Motor neuron (in vitro differentiated cells): Measurements from ENCODE around the gene OSTN. TPM values are rescaled to one million over a fixed set of nuclear protein-coding genes. Genes with fewer than 3 reads are reported as not detected.
"Not testable (repeated sequence)": the region's sequence is repeated elsewhere in the genome, so short reads cannot be mapped to it uniquely, and the experiment has no call there.

Experiments used
- ATAC-seq, 8 experiments: fragments of 200-7000 bp; cut with Tn5 transposase; replicated peaks in 6 of 8; 2 replicates each; pipeline ENCODE4 v1.8.0; 2021; ENCODE audit warnings: mild to moderate bottlenecking in 8 of 8, moderate library complexity in 8 of 8
- H3K27ac ChIP-seq, 2 donors: fragments of 250-450 bp; sonication (Bioruptor Pico); 2 replicates each; pipeline ENCODE4 v1.9.0; 2021; ENCODE audit warnings: antibody characterized with exemption in 2 of 2, mild to moderate bottlenecking in 2 of 2, moderate library complexity in 1 of 2
- H3K4me1 ChIP-seq, 2 donors: fragments of 250-450 bp; sonication (Bioruptor Pico); replicated peaks in 1 of 2; 2 replicates each; pipeline ENCODE4 v1.6.1; 2021; ENCODE audit warnings: antibody characterized with exemption in 2 of 2, mild to moderate bottlenecking in 2 of 2, moderate library complexity in 1 of 2
- H3K4me3 ChIP-seq, 5 donors: fragments of 250-450 bp; sonication (Bioruptor Pico); 2 replicates each; pipeline ENCODE4 v1.9.0; 2021; ENCODE audit warnings: antibody characterized with exemption in 5 of 5, mild to moderate bottlenecking in 5 of 5, moderate library complexity in 4 of 5
- WGBS, 10 experiments: fragments of 450-650 bp; shearing (Covaris generic); methylation state at CpG; one replicate each; pipeline ENCODE4 v1.0.0; 2022; 5-methylcytosine and 5-hydroxymethylcytosine counted together
- in situ Hi-C, 9 experiments: fragments of 400-800 bp; cut with MboI; loops; one replicate each; pipeline ENCODE4 v1.15.0; 2021; ENCODE audit warnings: low sequenced_read_pairs in 9 of 9, low pct_unique_long_range_greater_than_20kb in 2 of 9; ENCODE audit not compliant: unreplicated experiment in 9 of 9
- total RNA-seq, 8 experiments: library from RNA; unstranded; fragments of 300-600 nt; gene quantifications; 2 replicates each; pipeline versions ENCODE4 v1.2.3 to v1.2.4, GENCODE V29; 2022

OSTN gene
- total RNA-seq, 8 experiments from 2014 or later = 0.10 to 3.0 (median 0.46) TPM; not detected in 1

DNA sequence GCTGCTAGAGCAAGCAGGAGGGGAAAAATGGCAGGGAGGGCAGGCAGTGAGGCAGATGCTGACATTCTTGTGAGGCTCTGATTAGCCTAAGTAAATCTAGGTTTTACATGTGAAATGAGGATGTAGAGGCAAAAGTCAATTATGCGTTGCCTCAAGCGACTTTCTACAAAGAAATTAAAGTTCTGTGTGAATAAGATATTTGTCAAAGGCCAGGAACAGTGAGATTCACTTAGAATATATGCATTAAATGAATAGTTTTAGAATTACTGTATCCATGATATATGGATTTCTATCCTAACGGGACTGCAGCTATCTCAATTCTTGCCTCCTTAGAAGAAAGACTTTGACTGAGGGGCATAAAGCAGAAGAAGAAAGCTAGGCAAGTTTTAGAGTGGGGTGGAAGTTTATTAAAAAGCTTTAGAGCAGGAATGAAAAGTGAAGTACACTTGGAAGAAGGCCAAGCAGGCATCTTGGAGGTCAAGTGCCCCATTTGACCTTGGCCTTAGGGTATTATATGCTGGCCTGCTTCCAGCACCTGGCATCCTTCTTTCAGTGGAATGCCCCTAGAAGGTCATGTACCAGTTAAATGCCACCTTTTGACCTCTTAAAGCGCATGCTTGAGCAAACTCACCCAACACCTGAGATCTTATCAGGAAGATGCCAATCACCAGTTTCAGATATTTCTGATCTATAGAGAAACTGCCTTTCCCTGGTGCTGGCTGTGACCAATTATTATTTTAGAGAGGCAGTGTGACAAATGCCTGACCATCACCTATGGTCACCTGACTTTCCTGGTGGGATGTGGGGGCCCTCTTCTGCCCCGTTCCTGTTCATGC is 38.2 kb downstream of the OSTN start:
- WGBS, 10 experiments = 7 to 77% (median 57%) methylated on average over 1 to 5 of the region's 5 CpGs; no CpG with 5 or more reads in 1 of the 10 experiments
- peaks cover 0 to 4% of the 10 kb centered on the region in 2 donors for H3K4me1 ChIP-seq
- no peak overlapping the region for H3K27ac ChIP-seq
- peak in 1 of 8 experiments; percentile 92 for ATAC-seq
- no peak overlapping the region for H3K4me3 ChIP-seq
- in situ Hi-C loops = no loop called here

- H3K4me3 ChIP-seq = no peak overlapping the region
- H3K27ac ChIP-seq = no peak overlapping the region
- in situ Hi-C loops = no loop called here
- 0 to 63% (median 15%) methylated on average over 2 to 4 of the region's 4 CpGs; no CpG with 5 or more reads in 3 of the 10 experiments for WGBS, 10 experiments
- peak in 5 of 8 experiments; percentile 19 to 66 (median 51) for ATAC-seq
- peaks cover 0 to 4% of the 10 kb centered on the region in 2 donors for H3K4me1 ChIP-seq
These were observed 39.3 kb downstream of the OSTN start for GRCh38 chr3:191238321-191238817.

DNA sequence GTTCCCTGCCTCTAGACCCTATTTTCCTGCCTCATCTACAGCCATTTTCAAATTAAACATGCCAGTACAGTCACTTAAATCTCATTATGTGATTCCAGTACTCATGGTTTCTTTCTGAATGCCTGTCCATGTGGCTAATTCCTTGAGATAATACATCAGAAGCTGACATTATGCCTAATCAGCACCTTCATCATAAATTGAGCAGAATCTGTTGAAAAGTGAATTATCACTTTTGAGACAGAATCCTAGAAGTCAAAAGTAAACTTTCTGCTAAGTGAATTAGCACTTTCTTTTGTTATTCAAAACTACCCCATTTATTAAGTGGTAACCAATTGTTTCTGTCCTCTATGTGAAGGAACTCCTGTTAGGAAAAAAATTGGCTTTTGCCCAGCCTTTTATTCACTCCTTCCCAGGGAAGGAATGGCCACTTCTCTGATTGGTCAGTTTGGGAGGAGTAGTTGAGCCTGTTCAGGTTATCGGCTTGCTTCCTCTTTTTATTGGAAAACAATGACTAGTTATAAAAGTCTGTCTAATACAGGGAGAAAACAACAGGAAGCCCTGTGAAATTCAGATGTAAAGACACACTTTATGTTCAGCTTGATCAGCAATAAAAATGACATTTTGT is 40.5 kb downstream of the OSTN start:
- in situ Hi-C loops = no loop called here
- peak in 5 of 8 experiments; percentile 51 to 78 (median 60) for ATAC-seq
- 0 to 100% (median 50%) methylated on average over 1 of the region's 1 CpG; no CpG with 5 or more reads in 3 of the 10 experiments for WGBS, 10 experiments
- no peak overlapping the region for H3K27ac ChIP-seq
- peaks cover 0 to 4% of the 10 kb centered on the region in 2 donors for H3K4me1 ChIP-seq
- no peak overlapping the region for H3K4me3 ChIP-seq

DNA sequence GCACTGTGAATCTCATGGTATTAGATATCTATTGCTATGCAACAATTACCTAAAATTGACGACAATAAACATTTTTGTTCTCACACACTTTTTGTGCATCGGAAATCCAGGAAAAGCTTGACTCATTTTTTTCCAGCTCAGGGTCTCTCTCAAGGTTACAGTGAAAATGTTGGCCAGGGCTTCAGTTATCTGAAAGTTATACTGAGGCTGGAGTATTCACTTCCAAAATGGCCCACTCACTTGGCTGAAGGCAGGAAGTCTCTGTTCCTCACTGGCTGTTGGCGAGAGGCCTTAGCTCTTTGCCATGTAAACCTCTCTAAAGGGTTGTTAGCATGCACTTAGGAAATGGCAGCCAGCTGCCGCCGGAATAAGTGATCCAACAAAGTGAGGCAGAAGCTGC is 41.4 kb downstream of the OSTN start:
- Histone ChIP-seq H3K27ac (no peak overlapping the region), H3K4me3 (no peak overlapping the region), H3K4me1 (peaks cover 0 to 4% of the 10 kb centered on the region in 2 donors)
- in situ Hi-C loops = no loop called here
- ATAC-seq = no peak
- 73 to 100% (median 95%) methylated on average over 3 to 5 of the region's 5 CpGs for WGBS, 10 experiments

DNA sequence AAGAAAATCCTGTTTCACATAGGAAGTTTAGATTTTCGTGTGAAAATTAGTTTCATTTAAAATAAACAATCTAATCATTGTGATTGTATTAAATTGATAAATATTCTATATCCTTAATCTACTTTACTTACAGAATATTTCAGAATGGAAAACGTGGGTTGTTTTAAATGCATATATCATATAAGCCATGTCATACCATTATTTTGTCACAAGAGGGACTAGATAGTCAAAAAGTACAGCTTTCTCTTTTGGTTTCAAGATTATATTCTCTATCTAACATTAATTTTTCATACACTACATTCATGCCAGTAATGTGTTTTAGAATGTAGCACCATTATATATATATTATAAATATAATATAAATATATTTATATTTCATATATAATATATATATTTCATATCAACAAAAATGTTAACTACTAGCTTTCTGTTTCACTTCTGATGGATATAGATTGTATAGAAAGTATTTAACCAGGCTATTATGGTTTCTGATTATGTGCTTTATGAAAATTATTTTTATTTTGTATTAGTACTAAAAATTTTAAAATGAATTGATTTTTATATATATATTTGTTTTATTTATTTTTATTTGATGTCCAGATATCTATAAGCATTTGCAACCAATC is 45.3 kb downstream of the OSTN start:
- 0 to 100% (median 40%) methylated on average over 1 to 2 of the region's 2 CpGs; no CpG with 5 or more reads in 1 of the 10 experiments for WGBS, 10 experiments
- Histone ChIP-seq H3K4me1 (no peaks in the 10 kb centered on the region), H3K27ac (no peak overlapping the region), H3K4me3 (no peak overlapping the region)
- in situ Hi-C loops = no loop called here
- no peak for ATAC-seq

GRCh38 chr3:191246034-191246433 is 47.0 kb downstream of the OSTN start:
- H3K4me3 ChIP-seq, H3K27ac ChIP-seq, in situ Hi-C loops, H3K4me1 ChIP-seq, ATAC-seq: not testable (repeated sequence)
- WGBS, 10 experiments = 66 to 100% (median 88%) methylated on average over 1 to 5 of the region's 5 CpGs; no CpG with 5 or more reads in 3 of the 10 experiments

GRCh38 chr3:191246630-191247029 is 47.6 kb downstream of the OSTN start:
- no peak overlapping the region for H3K27ac ChIP-seq
- no peaks in the 10 kb centered on the region for H3K4me1 ChIP-seq
- in situ Hi-C loops = no loop called here
- ATAC-seq = no peak
- WGBS, 10 experiments = 0 to 100% (median 55%) methylated on average over 1 of the region's 1 CpG; no CpG with 5 or more reads in 2 of the 10 experiments
- no peak overlapping the region for H3K4me3 ChIP-seq

DNA sequence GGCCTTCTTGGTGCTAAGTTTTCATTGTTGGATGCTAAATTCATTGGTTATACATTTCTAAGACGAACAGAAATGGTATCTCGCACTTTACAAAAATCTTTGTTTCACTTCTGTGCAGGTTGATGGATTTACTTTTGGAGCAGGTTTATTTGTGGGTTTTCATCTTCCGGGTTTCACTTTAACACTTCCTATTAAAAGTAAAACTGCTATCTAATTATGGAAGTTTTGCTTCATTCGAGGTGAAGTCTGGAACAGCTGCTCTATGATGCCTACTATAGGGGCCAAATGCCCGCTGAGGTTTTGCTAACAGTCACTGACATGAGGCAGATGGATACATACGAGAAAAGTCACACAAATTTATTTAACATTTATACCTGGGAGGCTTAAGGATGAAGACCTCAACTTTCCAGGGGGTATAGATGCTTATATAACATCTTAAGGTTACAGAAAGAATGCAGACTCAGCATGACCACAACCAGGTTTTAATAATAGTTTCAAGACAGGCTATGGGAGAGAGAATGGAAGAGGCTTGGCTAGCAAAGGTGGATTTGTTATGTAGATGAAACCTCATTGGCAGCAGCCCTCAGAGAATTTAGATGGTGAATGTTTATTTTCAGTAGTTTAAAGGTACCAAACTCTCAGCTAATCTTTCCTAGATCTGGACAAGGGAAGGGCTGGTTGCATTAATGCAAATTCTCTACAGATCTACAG is 54.2 kb downstream of the OSTN start:
- WGBS, 10 experiments = 44 to 83% (median 75%) methylated on average over 3 to 6 of the region's 6 CpGs; no CpG with 5 or more reads in 2 of the 10 experiments
- H3K4me1 ChIP-seq = no peaks in the 10 kb centered on the region
- H3K4me3 ChIP-seq = no peak overlapping the region
- no peak overlapping the region for H3K27ac ChIP-seq
- in situ Hi-C loops = no loop called here
- peak in 2 of 8 experiments; percentile 31 to 72 for ATAC-seq

DNA sequence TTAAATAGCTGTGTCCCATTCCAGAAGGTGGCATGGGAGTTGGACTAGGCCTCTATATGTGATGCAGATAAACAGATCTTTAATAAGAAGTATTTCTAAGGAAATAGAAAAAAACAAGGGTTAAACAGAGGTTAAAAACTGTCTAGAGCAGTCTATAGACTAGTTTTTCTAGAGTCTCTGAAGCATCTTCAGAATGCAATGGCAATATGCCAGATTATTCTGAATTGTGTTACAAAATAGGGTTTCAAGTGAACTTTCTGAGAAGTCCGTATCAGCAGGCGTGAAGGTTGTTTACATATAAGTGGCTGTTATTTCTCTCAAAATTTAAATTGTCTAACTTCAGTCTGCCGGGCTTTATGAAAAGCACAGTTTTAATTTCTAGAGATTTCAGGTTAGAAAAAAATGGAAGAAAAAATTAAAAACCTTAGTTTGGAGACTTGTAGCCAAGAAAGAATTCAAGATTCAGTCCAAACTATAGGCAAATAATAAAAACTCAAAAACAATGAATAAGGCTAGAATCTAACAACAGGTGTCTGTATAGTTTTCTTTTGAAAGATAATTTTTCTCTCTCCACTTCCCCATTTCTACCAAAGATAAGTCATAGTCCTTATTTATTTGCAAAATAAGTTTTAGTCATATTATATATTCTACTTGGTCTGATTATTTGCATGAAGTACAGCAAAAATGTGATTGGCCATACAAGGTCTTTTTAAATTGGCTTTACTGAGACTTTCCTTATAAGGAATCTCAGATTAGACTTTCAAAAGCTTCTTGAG is 55.2 kb downstream of the OSTN start:
- ATAC-seq = no peak
- Histone ChIP-seq H3K4me1 (no peaks in the 10 kb centered on the region), H3K27ac (no peak overlapping the region), H3K4me3 (no peak overlapping the region)
- 63 to 97% (median 87%) methylated on average over 2 to 3 of the region's 3 CpGs; no CpG with 5 or more reads in 2 of the 10 experiments for WGBS, 10 experiments
- in situ Hi-C loops = no loop called here

DNA sequence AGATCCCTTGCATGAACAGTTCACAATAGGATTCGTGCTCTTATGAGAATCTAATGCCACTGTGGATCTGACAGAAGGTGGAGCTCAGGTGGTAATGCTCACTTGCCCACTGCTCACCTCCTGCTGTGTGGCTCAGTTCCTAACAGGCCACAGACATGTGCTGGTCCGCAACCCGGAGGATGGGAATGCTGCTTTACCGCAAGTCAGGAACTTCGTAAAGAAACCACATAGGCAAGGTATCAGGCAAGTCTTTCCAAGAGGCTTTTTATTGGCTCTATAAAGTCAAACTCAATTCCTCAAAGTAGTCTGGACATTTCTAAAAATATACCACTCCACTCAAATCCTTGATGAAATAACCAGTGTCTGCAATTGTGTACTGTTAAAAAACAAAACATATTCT is 56.1 kb downstream of the OSTN start:
- Histone ChIP-seq H3K4me3 (no peak overlapping the region), H3K27ac (no peak overlapping the region), H3K4me1 (no peaks in the 10 kb centered on the region)
- no peak for ATAC-seq
- in situ Hi-C loops = no loop called here
- WGBS, 10 experiments = 80 to 100% (median 98%) methylated on average over 1 to 5 of the region's 5 CpGs; no CpG with 5 or more reads in 5 of the 10 experiments

DNA sequence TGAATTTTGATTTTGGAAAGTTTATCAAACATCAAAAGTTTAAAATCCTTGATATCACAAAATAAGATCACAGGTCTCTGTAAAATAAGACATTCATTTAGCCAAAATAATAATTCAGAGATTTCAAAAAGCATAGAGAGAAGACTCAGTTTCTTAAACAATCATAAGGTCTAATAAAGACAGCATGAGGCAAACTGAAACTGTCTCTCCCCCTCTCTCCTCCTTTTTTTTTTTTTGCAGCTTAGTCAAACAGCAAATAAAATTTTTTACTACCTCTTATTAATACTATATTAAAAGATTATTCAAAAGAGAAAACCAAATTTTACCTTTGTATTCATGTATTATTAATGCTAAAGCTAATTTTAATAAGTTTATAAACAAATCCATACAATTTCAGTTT is 57.4 kb downstream of the OSTN start:
- no peak overlapping the region for H3K4me3 ChIP-seq
- H3K27ac ChIP-seq = no peak overlapping the region
- no peak for ATAC-seq
- in situ Hi-C loops = no loop called here
- peaks cover 0 to 2% of the 10 kb centered on the region in 2 donors for H3K4me1 ChIP-seq

- H3K4me1 ChIP-seq = peaks cover 0 to 2% of the 10 kb centered on the region in 2 donors
- no peak overlapping the region for H3K4me3 ChIP-seq
- 83 to 100% (median 94%) methylated on average over 1 to 2 of the region's 2 CpGs; no CpG with 5 or more reads in 1 of the 10 experiments for WGBS, 10 experiments
- no peak overlapping the region for H3K27ac ChIP-seq
- in situ Hi-C loops = no loop called here
- no peak for ATAC-seq
These were observed 58.2 kb downstream of the OSTN start for GRCh38 chr3:191257286-191257685.
